ENCODE results near the gene ANKRD33.

DNA sequence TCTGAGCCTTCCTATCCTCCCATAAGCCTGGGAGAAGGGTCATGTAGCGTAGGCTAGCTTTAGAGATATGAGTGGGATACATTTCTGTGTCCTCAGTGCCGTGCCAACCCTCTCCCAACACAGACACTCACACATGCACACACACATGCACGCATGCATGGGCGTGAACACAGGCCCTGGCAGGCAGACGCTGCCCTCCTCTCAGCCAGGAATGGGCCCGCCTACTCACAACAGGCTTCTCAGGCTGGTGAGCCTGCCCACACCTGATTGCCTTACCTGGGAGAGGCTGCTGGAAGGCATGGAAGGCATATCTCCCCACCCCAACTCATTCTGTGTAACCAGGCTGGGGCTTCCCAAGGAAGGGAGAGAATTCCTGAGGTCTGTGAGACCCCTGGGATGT is 50.8 kb downstream of the ANKRD33 start:
- TF ChIP-seq GATA3 (IDR thresholded peaks at IDR 0.05; ENCODE audit: low read depth, low read length) (no peak), GATA2 (IDR thresholded peaks at IDR 0.05; ENCODE audit: low read depth, low read length) (no peak)
